ENCODE measurements around the gene HYDIN. TPM values are rescaled to one million over a fixed set of nuclear protein-coding genes. Genes with fewer than 3 reads are reported as not detected.

Gene HYDIN
- total and polyA plus RNA-seq, 2 experiments from 2014 or later, result 3.1 to 7.7 TPM

DNA sequence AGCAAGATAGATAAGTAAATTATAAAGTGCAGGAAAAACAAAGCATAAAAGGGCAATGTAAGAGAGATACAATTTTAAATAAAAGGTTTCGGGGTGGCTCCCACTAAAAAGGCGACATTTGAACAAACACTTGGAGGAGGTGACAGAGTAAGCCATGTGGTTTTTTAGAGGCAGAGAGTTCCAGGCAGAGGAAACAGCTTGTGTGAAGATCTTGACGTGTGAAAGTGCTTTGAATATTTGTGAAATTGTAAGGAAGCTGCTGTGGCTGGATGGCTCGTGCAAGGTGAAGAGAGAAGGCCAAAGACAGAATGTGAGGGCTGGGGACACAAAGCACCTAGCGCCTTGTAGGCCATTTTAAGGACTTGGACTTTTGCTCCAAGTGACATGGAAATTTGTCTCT is 28.6 kb upstream of the HYDIN start:
- Histone ChIP-seq H3K36me3 (ENCODE audit: insufficient read depth) (no peaks in the 10 kb centered on the region), H3K4me1 (ENCODE audit: insufficient read depth) (peaks cover 22% of the 10 kb centered on the region), H3F3A (replicated peaks; ENCODE audit: low read depth) (no peaks in the 10 kb centered on the region), H4K20me1 (replicated peaks; ENCODE audit: insufficient read depth) (no peaks in the 10 kb centered on the region), H3K4me2 (no peak overlapping the region), H3K27ac (ENCODE audit: low read depth) (no peak overlapping the region), H2AFZ (no peak overlapping the region), H3K79me2 (replicated peaks; ENCODE audit: insufficient read depth) (no peaks in the 10 kb centered on the region), H3K9me2 (ENCODE audit: insufficient read depth) (peaks cover 19% of the 10 kb centered on the region; the same call in 1 of the 2 replicates), H3K4me3 (no peak overlapping the region), H3K27me3 (ENCODE audit: insufficient read depth) (no peaks in the 10 kb centered on the region)
- Mint-ChIP-seq H3K27ac (no peak overlapping the region), H3K4me1 (peaks cover 17% of the 10 kb centered on the region), H3K27me3 (ENCODE audit: insufficient read depth, low read depth, poor library complexity) (no peaks in the 10 kb centered on the region), H3K36me3 (ENCODE audit: low read depth) (no peaks in the 10 kb centered on the region), H3K4me3 (no peak overlapping the region), H3K9me3 (no peaks in the 10 kb centered on the region)
- no peak for TF ChIP-seq POLR2AphosphoS5 (IDR thresholded peaks at IDR 0.05; ENCODE audit: low read depth)
- DNase-seq (ENCODE audit: low spot score) (no peak), ATAC-seq (no peak)

- no peak overlapping the region for H3K27ac Mint-ChIP-seq
- Histone ChIP-seq H4K20me1 (replicated peaks; ENCODE audit: insufficient read depth) (no peaks in the 10 kb centered on the region), H3F3A (replicated peaks; ENCODE audit: low read depth) (no peaks in the 10 kb centered on the region), H3K79me2 (replicated peaks; ENCODE audit: insufficient read depth) (no peaks in the 10 kb centered on the region), H3K36me3 (ENCODE audit: insufficient read depth) (no peaks in the 10 kb centered on the region), H2AFZ (no peak overlapping the region), H3K27me3 (ENCODE audit: insufficient read depth) (no peaks in the 10 kb centered on the region), H3K9me2 (ENCODE audit: insufficient read depth) (peaks cover 19% of the 10 kb centered on the region; the same call in 1 of the 2 replicates), H3K27ac (ENCODE audit: low read depth) (no peak overlapping the region), H3K4me3 (no peak overlapping the region), H3K4me2 (no peak overlapping the region), H3K4me1 (ENCODE audit: insufficient read depth) (peaks cover 22% of the 10 kb centered on the region)
- H3K4me3 Mint-ChIP-seq, result no peak overlapping the region
- H3K4me1 Mint-ChIP-seq, result peaks cover 17% of the 10 kb centered on the region
- ATAC-seq, result no peak
- no peaks in the 10 kb centered on the region for H3K36me3 Mint-ChIP-seq (ENCODE audit: low read depth)
- H3K27me3 Mint-ChIP-seq (ENCODE audit: insufficient read depth, low read depth, poor library complexity), result no peaks in the 10 kb centered on the region
- DNase-seq (ENCODE audit: low spot score), result no peak
- no peaks in the 10 kb centered on the region for H3K9me3 Mint-ChIP-seq
- TF ChIP-seq POLR2AphosphoS5 (IDR thresholded peaks at IDR 0.05; ENCODE audit: low read depth), result no peak
- no peak for TF ChIP-seq ETS1 (IDR thresholded peaks at IDR 0.05)
- TF ChIP-seq STAT1 (IDR thresholded peaks at IDR 0.05; ENCODE audit: unreplicated experiment), result no peak
- TF ChIP-seq, protein P1, sequence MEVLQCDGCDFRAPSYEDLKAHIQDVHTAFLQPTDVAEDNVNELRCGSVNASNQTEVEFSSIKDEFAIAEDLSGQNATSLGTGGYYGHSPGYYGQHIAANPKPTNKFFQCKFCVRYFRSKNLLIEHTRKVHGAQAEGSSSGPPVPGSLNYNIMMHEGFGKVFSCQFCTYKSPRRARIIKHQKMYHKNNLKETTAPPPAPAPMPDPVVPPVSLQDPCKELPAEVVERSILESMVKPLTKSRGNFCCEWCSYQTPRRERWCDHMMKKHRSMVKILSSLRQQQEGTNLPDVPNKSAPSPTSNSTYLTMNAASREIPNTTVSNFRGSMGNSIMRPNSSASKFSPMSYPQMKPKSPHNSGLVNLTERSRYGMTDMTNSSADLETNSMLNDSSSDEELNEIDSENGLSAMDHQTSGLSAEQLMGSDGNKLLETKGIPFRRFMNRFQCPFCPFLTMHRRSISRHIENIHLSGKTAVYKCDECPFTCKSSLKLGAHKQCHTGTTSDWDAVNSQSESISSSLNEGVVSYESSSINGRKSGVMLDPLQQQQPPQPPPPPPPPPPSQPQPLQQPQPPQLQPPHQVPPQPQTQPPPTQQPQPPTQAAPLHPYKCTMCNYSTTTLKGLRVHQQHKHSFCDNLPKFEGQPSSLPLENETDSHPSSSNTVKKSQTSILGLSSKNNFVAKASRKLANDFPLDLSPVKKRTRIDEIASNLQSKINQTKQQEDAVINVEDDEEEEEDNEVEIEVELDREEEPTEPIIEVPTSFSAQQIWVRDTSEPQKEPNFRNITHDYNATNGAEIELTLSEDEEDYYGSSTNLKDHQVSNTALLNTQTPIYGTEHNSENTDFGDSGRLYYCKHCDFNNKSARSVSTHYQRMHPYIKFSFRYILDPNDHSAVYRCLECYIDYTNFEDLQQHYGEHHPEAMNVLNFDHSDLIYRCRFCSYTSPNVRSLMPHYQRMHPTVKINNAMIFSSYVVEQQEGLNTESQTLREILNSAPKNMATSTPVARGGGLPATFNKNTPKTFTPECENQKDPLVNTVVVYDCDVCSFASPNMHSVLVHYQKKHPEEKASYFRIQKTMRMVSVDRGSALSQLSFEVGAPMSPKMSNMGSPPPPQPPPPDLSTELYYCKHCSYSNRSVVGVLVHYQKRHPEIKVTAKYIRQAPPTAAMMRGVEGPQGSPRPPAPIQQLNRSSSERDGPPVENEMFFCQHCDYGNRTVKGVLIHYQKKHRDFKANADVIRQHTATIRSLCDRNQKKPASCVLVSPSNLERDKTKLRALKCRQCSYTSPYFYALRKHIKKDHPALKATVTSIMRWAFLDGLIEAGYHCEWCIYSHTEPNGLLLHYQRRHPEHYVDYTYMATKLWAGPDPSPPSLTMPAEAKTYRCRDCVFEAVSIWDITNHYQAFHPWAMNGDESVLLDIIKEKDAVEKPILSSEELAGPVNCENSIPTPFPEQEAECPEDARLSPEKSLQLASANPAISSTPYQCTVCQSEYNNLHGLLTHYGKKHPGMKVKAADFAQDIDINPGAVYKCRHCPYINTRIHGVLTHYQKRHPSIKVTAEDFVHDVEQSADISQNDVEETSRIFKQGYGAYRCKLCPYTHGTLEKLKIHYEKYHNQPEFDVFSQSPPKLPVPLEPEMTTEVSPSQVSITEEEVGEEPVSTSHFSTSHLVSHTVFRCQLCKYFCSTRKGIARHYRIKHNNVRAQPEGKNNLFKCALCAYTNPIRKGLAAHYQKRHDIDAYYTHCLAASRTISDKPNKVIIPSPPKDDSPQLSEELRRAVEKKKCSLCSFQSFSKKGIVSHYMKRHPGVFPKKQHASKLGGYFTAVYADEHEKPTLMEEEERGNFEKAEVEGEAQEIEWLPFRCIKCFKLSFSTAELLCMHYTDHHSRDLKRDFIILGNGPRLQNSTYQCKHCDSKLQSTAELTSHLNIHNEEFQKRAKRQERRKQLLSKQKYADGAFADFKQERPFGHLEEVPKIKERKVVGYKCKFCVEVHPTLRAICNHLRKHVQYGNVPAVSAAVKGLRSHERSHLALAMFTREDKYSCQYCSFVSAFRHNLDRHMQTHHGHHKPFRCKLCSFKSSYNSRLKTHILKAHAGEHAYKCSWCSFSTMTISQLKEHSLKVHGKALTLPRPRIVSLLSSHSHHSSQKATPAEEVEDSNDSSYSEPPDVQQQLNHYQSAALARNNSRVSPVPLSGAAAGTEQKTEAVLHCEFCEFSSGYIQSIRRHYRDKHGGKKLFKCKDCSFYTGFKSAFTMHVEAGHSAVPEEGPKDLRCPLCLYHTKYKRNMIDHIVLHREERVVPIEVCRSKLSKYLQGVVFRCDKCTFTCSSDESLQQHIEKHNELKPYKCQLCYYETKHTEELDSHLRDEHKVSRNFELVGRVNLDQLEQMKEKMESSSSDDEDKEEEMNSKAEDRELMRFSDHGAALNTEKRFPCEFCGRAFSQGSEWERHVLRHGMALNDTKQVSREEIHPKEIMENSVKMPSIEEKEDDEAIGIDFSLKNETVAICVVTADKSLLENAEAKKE (CRISPR knock-in tag; IDR thresholded peaks at IDR 0.05), result no peak
- TF ChIP-seq REST (IDR thresholded peaks at IDR 0.05; ENCODE audit: unreplicated experiment), result no peak
- TF ChIP-seq EZH2 (IDR thresholded peaks at IDR 0.05; ENCODE audit: low read depth, unreplicated experiment), result no peak
- no peak for TF ChIP-seq CTCF (conservative IDR thresholded peaks at IDR 0.05; ENCODE audit: low read depth in 2 of 2)
- no peak for TF ChIP-seq JUNB (IDR thresholded peaks at IDR 0.05; ENCODE audit: unreplicated experiment)
- TF ChIP-seq ZNF331 (CRISPR knock-in tag; IDR thresholded peaks at IDR 0.05; ENCODE audit: low read depth), result no peak
- no peak for TF ChIP-seq ZNF114 (CRISPR knock-in tag; IDR thresholded peaks at IDR 0.05)
Observed at GRCh38 chr16:71258372-71258771, 27.9 kb upstream of the HYDIN start.

Measured in GM23338 (cell line).